ENCODE measurements around the gene CDNF.

DNA sequence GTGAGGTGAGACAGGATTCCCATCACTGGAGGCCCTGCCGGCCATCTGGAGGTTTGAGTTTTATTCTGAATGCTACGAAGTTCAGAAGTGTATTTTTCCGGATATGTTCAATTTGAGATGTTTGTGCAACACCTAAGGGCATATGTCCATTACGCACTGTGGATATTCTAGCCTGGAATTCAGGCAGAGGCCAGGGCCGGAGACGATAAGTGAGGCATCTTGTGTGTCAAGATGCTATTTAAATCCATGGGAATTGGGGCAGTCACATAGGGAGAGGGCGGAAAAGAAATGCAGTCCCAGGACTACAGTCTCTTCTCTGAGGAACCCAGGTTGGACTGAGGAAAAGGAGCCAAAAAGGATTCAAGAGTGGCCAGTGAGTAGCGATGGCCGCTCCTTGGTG is 38.9 kb upstream of the CDNF start:
- no peak for TF ChIP-seq SUZ12 (IDR thresholded peaks at IDR 0.05; ENCODE audit: unreplicated experiment)
- TF ChIP-seq HDAC6 (IDR thresholded peaks at IDR 0.05; ENCODE audit: unreplicated experiment) = no peak
- no peak for TF ChIP-seq EGR1 (IDR thresholded peaks at IDR 0.05; ENCODE audit: borderline replicate concordance in 1 of 2, low read depth in 2 of 2, low read length in 2 of 2)
- TF ChIP-seq WRNIP1 (IDR thresholded peaks at IDR 0.05; ENCODE audit: borderline replicate concordance, low read depth, low read length) = no peak
